WERI-Rb-1 (cell line): ENCODE results near the gene DLG3.

Experiments used
- DNase-seq: peaks from one replicate; pipeline ENCODE4 v3.0.0-alpha.2; 2020
- H3K27ac ChIP-seq: fragments of 250-450 bp; sonication (Bioruptor Pico); 2 replicates; pipeline ENCODE4 v1.5.1; 2020; ENCODE audit warnings: mild to moderate bottlenecking, moderate library complexity
- H3K27me3 ChIP-seq: fragments of 250-450 bp; sonication (Bioruptor Pico); 2 replicates; pipeline ENCODE4 v1.5.1; 2021; ENCODE audit warnings: mild to moderate bottlenecking, low read depth, moderate library complexity; ENCODE audit not compliant: insufficient read depth, severe bottlenecking
- H3K36me3 ChIP-seq: fragments of 250-450 bp; sonication (Bioruptor Pico); 2 replicates; pipeline ENCODE4 v1.5.1; 2020; ENCODE audit warnings: mild to moderate bottlenecking, moderate library complexity
- H3K4me3 ChIP-seq: 2 replicates; pipeline ENCODE4 v1.5.1; 2011; ENCODE audit warnings: low read depth, mild to moderate bottlenecking, control low read depth, low read length
- H3K9me3 ChIP-seq: fragments of 250-450 bp; sonication (Bioruptor Pico); 2 replicates; pipeline ENCODE4 v1.5.1; 2021; ENCODE audit warnings: mild to moderate bottlenecking, moderate library complexity; ENCODE audit not compliant: severe bottlenecking
- CTCF ChIP-seq: IDR thresholded peaks from 2 replicates; pipeline ENCODE4 v1.5.1; 2011; ENCODE audit warnings: low read depth, mild to moderate bottlenecking, control low read depth, inconsistent platforms, low read length

DLG3 gene

GRCh38 chrX:70456256-70456655 is 11.6 kb downstream of the DLG3 start:
- no peaks in the 10 kb centered on the region for H3K9me3 ChIP-seq
- H3K27ac ChIP-seq = peak overlapping the region; percentile 93
- peaks cover 48% of the 10 kb centered on the region for H3K27me3 ChIP-seq

GRCh38 chrX:70461026-70461425 is 16.4 kb downstream of the DLG3 start:
- Histone ChIP-seq H3K4me3 (no peak overlapping the region), H3K36me3 (no peaks in the 10 kb centered on the region; the same call in 1 of the 2 replicates), H3K27me3 (peaks cover 16% of the 10 kb centered on the region), H3K27ac (no peak overlapping the region), H3K9me3 (no peaks in the 10 kb centered on the region)
- no peak for DNase-seq
- TF ChIP-seq CTCF = no peak

More at GRCh38 chrX:70456256-70456655, 11.6 kb downstream of the DLG3 start:
- TF ChIP-seq CTCF = no peak
- Histone ChIP-seq H3K36me3 (no peaks in the 10 kb centered on the region; the same call in 1 of the 2 replicates), H3K4me3 (peak overlapping the region; percentile 76)
- no peak for DNase-seq

GRCh38 chrX:70464051-70464450 is 19.4 kb downstream of the DLG3 start:
- Histone ChIP-seq H3K9me3 (no peaks in the 10 kb centered on the region), H3K36me3 (no peaks in the 10 kb centered on the region; the same call in 1 of the 2 replicates), H3K4me3 (no peak overlapping the region), H3K27ac (no peak overlapping the region), H3K27me3 (no peaks in the 10 kb centered on the region)
- no peak for TF ChIP-seq CTCF
- no peak for DNase-seq

DNA sequence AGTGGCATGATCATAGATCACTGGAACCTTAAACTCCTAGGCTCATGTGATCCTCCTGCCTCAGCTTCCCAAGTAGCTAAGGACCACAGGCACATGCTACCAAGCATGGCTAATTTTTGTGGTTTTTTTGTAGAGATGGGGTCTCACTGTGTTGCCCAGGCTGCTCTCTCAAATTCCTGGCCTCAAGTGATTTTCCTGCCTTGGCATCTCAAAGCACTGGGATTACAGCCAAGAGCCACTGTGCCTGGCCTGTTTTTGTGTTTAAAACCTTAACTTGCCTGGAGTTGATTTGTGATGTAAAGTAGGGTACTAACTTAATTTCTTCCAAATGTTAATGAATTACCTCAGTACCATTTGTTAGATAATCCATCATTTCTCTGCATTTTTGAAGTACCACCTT is 22.3 kb downstream of the DLG3 start:
- H3K4me3 ChIP-seq = no peak overlapping the region
- no peak for DNase-seq
- no peak overlapping the region for H3K27ac ChIP-seq
- H3K27me3 ChIP-seq = peaks cover 7% of the 10 kb centered on the region
- no peaks in the 10 kb centered on the region; the same call in 1 of the 2 replicates for H3K36me3 ChIP-seq
- TF ChIP-seq CTCF = no peak
- H3K9me3 ChIP-seq = no peaks in the 10 kb centered on the region

GRCh38 chrX:70468709-70469108 is 24.1 kb downstream of the DLG3 start:
- TF ChIP-seq CTCF = no peak
- no peaks in the 10 kb centered on the region; the same call in 1 of the 2 replicates for H3K36me3 ChIP-seq
- no peak for DNase-seq
- H3K4me3 ChIP-seq = no peak overlapping the region
- no peak overlapping the region for H3K27ac ChIP-seq
- no peaks in the 10 kb centered on the region for H3K9me3 ChIP-seq
- H3K27me3 ChIP-seq = peaks cover 8% of the 10 kb centered on the region

GRCh38 chrX:70470850-70471289 is 26.2 kb downstream of the DLG3 start:
- Histone ChIP-seq H3K36me3 (no peaks in the 10 kb centered on the region), H3K27me3 (peaks cover 8% of the 10 kb centered on the region), H3K27ac (no peak overlapping the region), H3K4me3 (no peak overlapping the region), H3K9me3 (no peaks in the 10 kb centered on the region)
- DNase-seq = no peak
- TF ChIP-seq CTCF = no peak
